GM23248 (cell line): ENCODE data around the gene SLC35F2.

Experiments
- EZH2 ChIP-seq: fragments of 200-600 bp; sonication (generic); IDR thresholded peaks from 2 replicates; pipeline ENCODE4 v1.6.1; 2018; ENCODE audit warnings: antibody characterized with exemption, mild to moderate bottlenecking; ENCODE audit not compliant: insufficient read depth, poor library complexity, severe bottlenecking
- EZH2phosphoT487 ChIP-seq: fragments of 200-600 bp; sonication (generic); IDR thresholded peaks from 2 replicates; pipeline ENCODE4 v1.6.1; 2018; ENCODE audit warnings: antibody characterized with exemption, moderate library complexity, mild to moderate bottlenecking, low read depth; ENCODE audit not compliant: insufficient read depth

DNA sequence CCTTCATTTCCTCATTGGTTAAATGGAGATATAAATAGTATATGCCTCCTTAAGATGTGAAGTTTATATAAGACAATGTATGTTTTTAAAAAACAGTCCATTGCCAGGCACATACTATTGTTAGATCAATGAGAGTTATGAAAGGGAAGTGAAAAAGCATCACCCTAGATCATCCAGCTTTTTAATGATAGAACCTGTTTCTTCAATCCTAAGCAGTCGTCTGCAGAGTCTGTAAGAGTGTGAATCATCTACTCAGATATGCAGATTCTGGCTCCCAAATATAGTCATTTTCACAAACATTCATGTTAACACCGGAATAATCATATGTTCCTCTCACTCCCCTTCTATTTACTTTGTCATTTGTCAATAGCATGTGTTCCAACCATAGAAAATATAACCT, 81.5 kb downstream of the SLC35F2 start:
- TF ChIP-seq EZH2 (no peak), EZH2phosphoT487 (no peak)
